Hepatocyte (in vitro differentiated cells): Measurements from ENCODE around the gene CDYL. TPM values are rescaled to one million over a fixed set of nuclear protein-coding genes. Genes with fewer than 3 reads are reported as not detected.

ENCODE experiments used
- DNase-seq: peaks from one replicate; pipeline ENCODE4 v3.0.0-alpha.2; 2016; ENCODE audit warnings: low spot score
- H2AFZ ChIP-seq: fragments of 200-600 bp; sonication (generic); 2 replicates; pipeline ENCODE4 v1.6.0; 2016; ENCODE audit warnings: antibody characterized with exemption, mild to moderate bottlenecking
- H3K27ac ChIP-seq: fragments of 200-600 bp; sonication (generic); 2 replicates; pipeline ENCODE4 v1.5.1; 2016; ENCODE audit warnings: mild to moderate bottlenecking
- H3K27me3 ChIP-seq: fragments of 200-600 bp; sonication (generic); 2 replicates; pipeline ENCODE4 v1.6.1; 2016
- H3K36me3 ChIP-seq: fragments of 200-600 bp; sonication (generic); replicated peaks from 2 replicates; pipeline ENCODE4 v1.5.1; 2016; ENCODE audit warnings: low read depth; ENCODE audit not compliant: insufficient read depth
- H3K4me1 ChIP-seq: fragments of 200-600 bp; sonication (generic); 2 replicates; pipeline ENCODE4 v1.5.1; 2016; ENCODE audit warnings: mild to moderate bottlenecking, moderate library complexity; ENCODE audit not compliant: insufficient read depth
- H3K4me2 ChIP-seq: fragments of 200-600 bp; sonication (generic); 2 replicates; pipeline ENCODE4 v1.6.0; 2016
- H3K4me3 ChIP-seq: fragments of 200-600 bp; sonication (generic); 2 replicates; pipeline ENCODE4 v1.5.1; 2016; ENCODE audit warnings: mild to moderate bottlenecking
- H3K79me2 ChIP-seq: fragments of 200-600 bp; sonication (generic); 2 replicates; pipeline ENCODE4 v1.6.0; 2017; ENCODE audit warnings: mild to moderate bottlenecking
- H3K9me2 ChIP-seq: fragments of 200-600 bp; sonication (generic); replicated peaks from 2 replicates; pipeline ENCODE4 v1.6.0; 2017; ENCODE audit warnings: mild to moderate bottlenecking; ENCODE audit not compliant: insufficient read depth
- H3K9me3 ChIP-seq: fragments of 200-600 bp; sonication (generic); 2 replicates; pipeline ENCODE4 v1.5.1; 2016; ENCODE audit warnings: low read depth, mild to moderate bottlenecking
- H4K20me1 ChIP-seq: fragments of 200-600 bp; sonication (generic); 2 replicates; pipeline ENCODE4 v1.6.0; 2016; ENCODE audit warnings: mild to moderate bottlenecking; ENCODE audit not compliant: insufficient read depth, poor library complexity, severe bottlenecking
- CTCF ChIP-seq: fragments of 200-600 bp; sonication (generic); IDR thresholded peaks from 2 replicates; pipeline ENCODE4 v1.5.1; 2016; ENCODE audit warnings: antibody characterized with exemption, mild to moderate bottlenecking; ENCODE audit not compliant: poor library complexity
- EZH2 ChIP-seq: fragments of 200-600 bp; sonication (generic); IDR thresholded peaks from 2 replicates; pipeline ENCODE4 v1.6.1; 2016; ENCODE audit warnings: antibody characterized with exemption, mild to moderate bottlenecking, borderline replicate concordance
- EZH2phosphoT487 ChIP-seq: fragments of 200-600 bp; sonication (generic); IDR thresholded peaks from one replicate; pipeline ENCODE4 v1.6.1; 2018; ENCODE audit warnings: antibody characterized with exemption, mild to moderate bottlenecking, low read depth, moderate library complexity; ENCODE audit not compliant: unreplicated experiment, severe bottlenecking
- WGBS: methylation state at CpG from one replicate; pipeline ENCODE4 v1.1.6; 2016; ENCODE audit warnings: low lambda C conversion rate; ENCODE audit errors: missing lambda C conversion rate; 5-methylcytosine and 5-hydroxymethylcytosine counted together
- polyA plus RNA-seq: library from polyadenylated mRNA; unstranded; fragments of >200 nt; fragmentation: Nextera tagmentation; extraction: Ambion mirVana; gene quantifications from 2 replicates; pipeline ENCODE4 v1.2.1, GENCODE V29; 2016
- total RNA-seq: library from RNA; depleted of rRNA; stranded (reverse); fragments of >200 nt; gene quantifications from 2 replicates; pipeline ENCODE4 v1.2.3, GENCODE V29; 2014

Gene CDYL
- total and polyA plus RNA-seq, 2 experiments from 2014 or later, result 25.3 to 30.4 TPM

GRCh38 chr6:4890191-4890590, 114.0 kb downstream of the CDYL start:
- H3K9me3 ChIP-seq, result no peaks in the 10 kb centered on the region
- no peak overlapping the region for H3K4me3 ChIP-seq
- no peak for DNase-seq
- no peak overlapping the region for H2AFZ ChIP-seq
- H3K79me2 ChIP-seq, result peaks cover 83% of the 10 kb centered on the region
- H3K9me2 ChIP-seq, result no peaks in the 10 kb centered on the region
- no peak overlapping the region for H3K4me2 ChIP-seq
- no peak for TF ChIP-seq CTCF
- no peak for TF ChIP-seq EZH2phosphoT487
- no peak for TF ChIP-seq EZH2
- peaks cover 20% of the 10 kb centered on the region for H4K20me1 ChIP-seq
- no peak overlapping the region for H3K27ac ChIP-seq
- H3K36me3 ChIP-seq, result no peaks in the 10 kb centered on the region
- WGBS, result 94% methylated on average over 9 of the region's 9 CpGs
- H3K27me3 ChIP-seq, result no peaks in the 10 kb centered on the region
- no peaks in the 10 kb centered on the region for H3K4me1 ChIP-seq

- Histone ChIP-seq H3K79me2 (peaks cover 81% of the 10 kb centered on the region), H3K9me2 (no peaks in the 10 kb centered on the region), H3K4me3 (no peak overlapping the region), H3K36me3 (no peaks in the 10 kb centered on the region), H3K27me3 (no peaks in the 10 kb centered on the region), H3K9me3 (no peaks in the 10 kb centered on the region), H3K27ac (no peak overlapping the region), H3K4me1 (no peaks in the 10 kb centered on the region), H2AFZ (no peak overlapping the region), H3K4me2 (no peak overlapping the region), H4K20me1 (peaks cover 20% of the 10 kb centered on the region)
- TF ChIP-seq EZH2, result no peak
- TF ChIP-seq CTCF, result no peak
- TF ChIP-seq EZH2phosphoT487, result no peak
- WGBS, result 90% methylated on average over 11 of the region's 11 CpGs
- no peak for DNase-seq
Measured at GRCh38 chr6:4890627-4891026, 114.4 kb downstream of the CDYL start.

GRCh38 chr6:4891141-4891540, 114.9 kb downstream of the CDYL start:
- no peak overlapping the region for H3K27ac ChIP-seq
- no peak overlapping the region for H3K4me3 ChIP-seq
- H3K36me3 ChIP-seq, result no peaks in the 10 kb centered on the region
- no peaks in the 10 kb centered on the region for H3K4me1 ChIP-seq
- H3K79me2 ChIP-seq, result peaks cover 81% of the 10 kb centered on the region
- H3K9me2 ChIP-seq, result no peaks in the 10 kb centered on the region
- no peaks in the 10 kb centered on the region for H3K27me3 ChIP-seq
- H3K9me3 ChIP-seq, result no peaks in the 10 kb centered on the region
- 95% methylated on average over 6 of the region's 6 CpGs for WGBS
- no peak overlapping the region for H3K4me2 ChIP-seq
- TF ChIP-seq EZH2phosphoT487 (no peak), EZH2 (no peak), CTCF (no peak)
- DNase-seq, result no peak
- H4K20me1 ChIP-seq, result peaks cover 20% of the 10 kb centered on the region
- H2AFZ ChIP-seq, result no peak overlapping the region

- Histone ChIP-seq H4K20me1 (peaks cover 14% of the 10 kb centered on the region), H3K36me3 (no peaks in the 10 kb centered on the region), H3K4me1 (no peaks in the 10 kb centered on the region), H3K9me3 (no peaks in the 10 kb centered on the region), H3K27ac (no peak overlapping the region), H2AFZ (no peak overlapping the region), H3K9me2 (no peaks in the 10 kb centered on the region), H3K4me3 (no peak overlapping the region), H3K4me2 (no peak overlapping the region), H3K27me3 (no peaks in the 10 kb centered on the region), H3K79me2 (peaks cover 72% of the 10 kb centered on the region)
- no peak for TF ChIP-seq EZH2phosphoT487
- no peak for TF ChIP-seq CTCF
- no peak for TF ChIP-seq EZH2
- 95% methylated on average over 20 of the region's 20 CpGs for WGBS
- no peak for DNase-seq
Measured at GRCh38 chr6:4892785-4893485, 116.7 kb downstream of the CDYL start.
